LNCaP clone FGC (cell line): ENCODE data around the gene RPP14.
A peak's percentile ranks its signal among the peaks of the same experiment; 100 is the strongest.

Experiments
- DNase-seq: peaks from one replicate; pipeline ENCODE4 v3.0.0-alpha.2; 2011; ENCODE audit warnings: low read depth
- H3K4me3 ChIP-seq: 2 replicates; pipeline ENCODE4 v1.5.1; 2011; ENCODE audit warnings: mild to moderate bottlenecking, low read depth, low read length, control low read depth
- TF ChIP-seq, protein P1 (sequence below): IDR thresholded peaks from 2 replicates; pipeline ENCODE4 v1.5.1; 2012; ENCODE audit warnings: mild to moderate bottlenecking; ENCODE audit not compliant: control insufficient read depth, insufficient read depth; ENCODE audit errors: extremely low read depth

Gene RPP14

GRCh38 chr3:58332575-58333188, 26.6 kb downstream of the RPP14 start, which contains the start of gene PXK:
TSS of gene PXK (plus strand) at chr3:58332892. CDS start at chr3:58332989, 97 bp downstream.
- peak within 1 kb of the TSS; percentile 59 for H3K4me3 ChIP-seq
- TF ChIP-seq, protein P1, sequence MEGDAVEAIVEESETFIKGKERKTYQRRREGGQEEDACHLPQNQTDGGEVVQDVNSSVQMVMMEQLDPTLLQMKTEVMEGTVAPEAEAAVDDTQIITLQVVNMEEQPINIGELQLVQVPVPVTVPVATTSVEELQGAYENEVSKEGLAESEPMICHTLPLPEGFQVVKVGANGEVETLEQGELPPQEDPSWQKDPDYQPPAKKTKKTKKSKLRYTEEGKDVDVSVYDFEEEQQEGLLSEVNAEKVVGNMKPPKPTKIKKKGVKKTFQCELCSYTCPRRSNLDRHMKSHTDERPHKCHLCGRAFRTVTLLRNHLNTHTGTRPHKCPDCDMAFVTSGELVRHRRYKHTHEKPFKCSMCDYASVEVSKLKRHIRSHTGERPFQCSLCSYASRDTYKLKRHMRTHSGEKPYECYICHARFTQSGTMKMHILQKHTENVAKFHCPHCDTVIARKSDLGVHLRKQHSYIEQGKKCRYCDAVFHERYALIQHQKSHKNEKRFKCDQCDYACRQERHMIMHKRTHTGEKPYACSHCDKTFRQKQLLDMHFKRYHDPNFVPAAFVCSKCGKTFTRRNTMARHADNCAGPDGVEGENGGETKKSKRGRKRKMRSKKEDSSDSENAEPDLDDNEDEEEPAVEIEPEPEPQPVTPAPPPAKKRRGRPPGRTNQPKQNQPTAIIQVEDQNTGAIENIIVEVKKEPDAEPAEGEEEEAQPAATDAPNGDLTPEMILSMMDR: peak; percentile 36; the same call in 1 of the 2 replicates
- peak; percentile 21 for DNase-seq

- TF ChIP-seq, protein P1: peak; percentile 44
- H3K4me3 ChIP-seq: peak overlapping the region; percentile 59
- DNase-seq: peak; percentile 50
Measured at GRCh38 chr3:58333206-58334012, 27.4 kb downstream of the RPP14 start.

DNA sequence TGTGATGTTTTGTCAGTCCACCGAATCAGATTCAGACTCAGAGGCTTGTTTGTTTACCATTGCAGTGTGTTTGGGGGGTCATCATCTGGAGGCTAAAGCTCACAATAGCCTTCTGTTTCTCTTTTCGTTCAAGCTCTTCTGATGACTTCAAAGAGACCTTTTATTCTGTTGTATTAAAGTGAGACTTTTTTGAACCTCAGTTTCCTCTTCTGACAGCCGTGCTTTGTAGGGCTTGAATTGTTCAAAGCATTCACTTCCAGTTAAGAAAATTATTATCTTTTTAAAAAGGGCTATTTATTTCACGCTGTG, 27.9 kb downstream of the RPP14 start:
- TF ChIP-seq, protein P1: no peak
- H3K4me3 ChIP-seq: peak overlapping the region; percentile 59
- DNase-seq: no peak

GRCh38 chr3:58334506-58334884, 28.4 kb downstream of the RPP14 start:
- TF ChIP-seq, protein P1: no peak
- DNase-seq: no peak
- H3K4me3 ChIP-seq: no peak overlapping the region

GRCh38 chr3:58335652-58335947, 29.6 kb downstream of the RPP14 start:
- TF ChIP-seq, protein P1: no peak
- no peak for DNase-seq
- H3K4me3 ChIP-seq: no peak overlapping the region

GRCh38 chr3:58336135-58336882, 30.3 kb downstream of the RPP14 start:
- no peak overlapping the region for H3K4me3 ChIP-seq
- TF ChIP-seq, protein P1: no peak
- DNase-seq: no peak
